ENCODE measurements around the gene P2RX6. TPM values are rescaled to one million over a fixed set of nuclear protein-coding genes. Genes with fewer than 3 reads are reported as not detected.

P2RX6 gene
- total and polyA plus RNA-seq, 9 of the 15 experiments (the other 6 are each of a cell fraction or from before 2014, with no cell fraction given): 0.01 to 3.9 (median 1.5) TPM; not detected in 1

DNA sequence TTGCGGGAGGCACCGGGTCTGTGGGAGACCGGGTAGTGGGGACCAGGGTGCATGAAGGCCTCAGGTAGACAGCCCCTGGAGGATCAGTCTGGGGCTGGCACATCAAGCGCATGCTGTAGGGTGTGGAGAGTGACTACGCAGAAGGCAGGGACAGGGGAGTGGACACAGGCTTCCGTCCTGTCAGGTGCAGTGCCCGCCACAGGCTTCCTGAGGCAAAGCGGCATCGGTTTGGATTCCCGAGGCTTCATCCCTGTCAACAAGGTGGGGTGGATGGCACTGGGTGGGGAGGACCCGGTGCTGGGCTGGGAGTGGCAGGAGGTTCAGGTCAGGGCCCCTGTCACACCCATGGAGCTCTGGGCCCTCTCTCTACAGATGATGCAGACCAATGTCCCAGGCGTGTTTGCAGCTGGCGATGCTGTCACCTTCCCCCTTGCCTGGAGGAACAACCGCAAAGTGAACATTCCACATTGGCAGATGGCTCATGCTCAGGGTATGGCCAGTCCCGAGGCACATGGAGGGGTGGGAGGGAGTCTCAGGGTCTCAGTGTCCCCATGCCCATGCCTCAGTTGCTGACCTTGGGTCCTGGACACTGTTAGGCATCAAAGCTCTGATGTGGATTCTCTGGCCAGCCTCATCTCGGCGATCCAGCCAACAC, 37.3 kb upstream of the P2RX6 start:
- Histone ChIP-seq H3K27me3 (ENCODE audit: control insufficient read depth in 2 of 2, insufficient read depth in 2 of 2, low read length in 2 of 2) (peaks cover 35 to 52% of the 10 kb centered on the region in 2 experiments; a peak in 4 of 5 replicates), H3K4me1 (replicated peaks in 1 of 2; ENCODE audit: control insufficient read depth in 2 of 2, insufficient read depth in 2 of 2, low read length in 2 of 2) (peaks cover 12 to 66% of the 10 kb centered on the region in 2 experiments), H2AFZ (ENCODE audit: low read depth, low read length) (no peak overlapping the region), H3K27ac (ENCODE audit: extremely low read depth, low read depth, low read length) (no peak overlapping the region), H3K9ac (ENCODE audit: insufficient read depth in 1 of 2, low read depth in 2 of 2, low read length in 2 of 2) (peak overlapping the region in 1 of 2 experiments; percentile 1; a peak in 1 of 4 replicates), H3K79me2 (ENCODE audit: control insufficient read depth, insufficient read depth, low read length) (peaks cover 14% of the 10 kb centered on the region), H3K9me1 (ENCODE audit: control insufficient read depth, insufficient read depth, low read length) (no peaks in the 10 kb centered on the region), H4K20me1 (replicated peaks; ENCODE audit: control insufficient read depth, insufficient read depth, low read length) (peaks cover under 1% of the 10 kb centered on the region; the same call in 1 of the 2 replicates), H3K4me3 (no peak overlapping the region), H3K4me2 (ENCODE audit: insufficient read depth, low read length) (no peak overlapping the region), H3K36me3 (ENCODE audit: control insufficient read depth, insufficient read depth, low read length) (no peaks in the 10 kb centered on the region), H3K9me3 (replicated peaks; ENCODE audit: control insufficient read depth, insufficient read depth, low read depth, low read length) (peaks cover 11% of the 10 kb centered on the region)
- CTCF ChIA-PET (ENCODE audit: low intra/inter-chr PET ratio): no interaction called here
- POLR2A ChIA-PET: interaction anchor here (2.1 to 64.4 kb wide), 4 partner anchors 10 to 60 kb away, joined by 10 to 1556 read pairs (median 314); partner anchors contain the start of genes AIFM3, CRKL and THAP7
- no peak for FAIRE-seq
- in situ Hi-C loops (cut with MboI) (no loop called here), intact Hi-C loops (cut with micrococcal nuclease) (no loop called here)
- no peak for ATAC-seq
- no peak for DNase-seq (ENCODE audit: extremely low read depth in 1 of 4, low spot score in 3 of 4)
- WGBS (ENCODE audit: insufficient coverage, low coverage, missing lambda C conversion rate): 31% methylated on average over 17 of the region's 17 CpGs
- no TSS peak for BruUV-seq (replicated peaks)
- TF ChIP-seq ARID1B (IDR thresholded peaks at IDR 0.05) (no peak), RBBP5 (IDR thresholded peaks at IDR 0.05; ENCODE audit: borderline replicate concordance, insufficient read depth, low read length, poor library complexity, severe bottlenecking) (peak; percentile 8), NR4A1 (CRISPR knock-in tag; IDR thresholded peaks at IDR 0.05) (0 out of 2 replicates have a peak, but pooled peaks have one; percentile 61), NR4A1 (tag; IDR thresholded peaks at IDR 0.05) (no peak), HOXB6 (CRISPR knock-in tag; IDR thresholded peaks at IDR 0.05; ENCODE audit: borderline replicate concordance) (peak; percentile 20; the same call in 1 of the 2 replicates), KDM5B (IDR thresholded peaks at IDR 0.05; ENCODE audit: insufficient replicate concordance, low read depth, low read length) (no peak), PHF21A (IDR thresholded peaks at IDR 0.05; ENCODE audit: borderline replicate concordance, low read depth) (no peak), JUNB (CRISPR knock-in tag; conservative IDR thresholded peaks at IDR 0.05) (0 out of 2 replicates have a peak, but pooled peaks have one; percentile 23), PTBP1 (IDR thresholded peaks at IDR 0.05; ENCODE audit: low read depth, low read length) (no peak), ZNF277 (CRISPR knock-in tag; IDR thresholded peaks at IDR 0.05; ENCODE audit: borderline replicate concordance) (0 out of 2 replicates have a peak, but pooled peaks have one; percentile 73), HIVEP1 (CRISPR knock-in tag; IDR thresholded peaks at IDR 0.05) (0 out of 2 replicates have a peak, but pooled peaks have one; percentile 15), ZNF274 (IDR thresholded peaks at IDR 0.05; ENCODE audit: borderline replicate concordance, low read depth, low read length) (no peak), CREB3 (tag; conservative IDR thresholded peaks at IDR 0.05; ENCODE audit: low read depth) (no peak)
- TF ChIP-seq, protein P1, sequence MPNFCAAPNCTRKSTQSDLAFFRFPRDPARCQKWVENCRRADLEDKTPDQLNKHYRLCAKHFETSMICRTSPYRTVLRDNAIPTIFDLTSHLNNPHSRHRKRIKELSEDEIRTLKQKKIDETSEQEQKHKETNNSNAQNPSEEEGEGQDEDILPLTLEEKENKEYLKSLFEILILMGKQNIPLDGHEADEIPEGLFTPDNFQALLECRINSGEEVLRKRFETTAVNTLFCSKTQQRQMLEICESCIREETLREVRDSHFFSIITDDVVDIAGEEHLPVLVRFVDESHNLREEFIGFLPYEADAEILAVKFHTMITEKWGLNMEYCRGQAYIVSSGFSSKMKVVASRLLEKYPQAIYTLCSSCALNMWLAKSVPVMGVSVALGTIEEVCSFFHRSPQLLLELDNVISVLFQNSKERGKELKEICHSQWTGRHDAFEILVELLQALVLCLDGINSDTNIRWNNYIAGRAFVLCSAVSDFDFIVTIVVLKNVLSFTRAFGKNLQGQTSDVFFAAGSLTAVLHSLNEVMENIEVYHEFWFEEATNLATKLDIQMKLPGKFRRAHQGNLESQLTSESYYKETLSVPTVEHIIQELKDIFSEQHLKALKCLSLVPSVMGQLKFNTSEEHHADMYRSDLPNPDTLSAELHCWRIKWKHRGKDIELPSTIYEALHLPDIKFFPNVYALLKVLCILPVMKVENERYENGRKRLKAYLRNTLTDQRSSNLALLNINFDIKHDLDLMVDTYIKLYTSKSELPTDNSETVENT (CRISPR knock-in tag; IDR thresholded peaks at IDR 0.05): 0 out of 2 replicates have a peak, but pooled peaks have one; percentile 20
- TF ChIP-seq, protein P2, sequence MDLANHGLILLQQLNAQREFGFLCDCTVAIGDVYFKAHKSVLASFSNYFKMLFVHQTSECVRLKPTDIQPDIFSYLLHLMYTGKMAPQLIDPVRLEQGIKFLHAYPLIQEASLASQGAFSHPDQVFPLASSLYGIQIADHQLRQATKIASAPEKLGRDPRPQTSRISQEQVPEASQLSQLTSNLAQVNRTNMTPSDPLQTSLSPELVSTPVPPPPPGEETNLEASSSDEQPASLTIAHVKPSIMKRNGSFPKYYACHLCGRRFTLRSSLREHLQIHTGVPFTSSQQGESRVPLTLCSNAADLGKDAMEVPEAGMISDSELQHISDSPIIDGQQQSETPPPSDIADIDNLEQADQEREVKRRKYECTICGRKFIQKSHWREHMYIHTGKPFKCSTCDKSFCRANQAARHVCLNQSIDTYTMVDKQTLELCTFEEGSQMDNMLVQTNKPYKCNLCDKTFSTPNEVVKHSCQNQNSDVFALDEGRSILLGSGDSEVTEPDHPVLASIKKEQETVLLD (IDR thresholded peaks at IDR 0.05): no peak

All from K562 (cell line).